Ishikawa (cell line): ENCODE results near the gene CAMK1G.

Source experiments
- CEBPB ChIP-seq: IDR thresholded peaks from 2 replicates; pipeline ENCODE4 v1.6.1; 2012
- CREB1 ChIP-seq: IDR thresholded peaks from 2 replicates; pipeline ENCODE4 v1.6.1; 2012; ENCODE audit warnings: low read depth
- EGR1 ChIP-seq: IDR thresholded peaks from 2 replicates; pipeline ENCODE4 v1.6.1; 2012
- EP300 ChIP-seq: IDR thresholded peaks from 2 replicates; pipeline ENCODE4 v1.6.1; 2012; ENCODE audit warnings: borderline replicate concordance
- FOXM1 ChIP-seq: IDR thresholded peaks from 2 replicates; pipeline ENCODE4 v1.6.1; 2012; ENCODE audit warnings: low read depth, borderline replicate concordance
- RAD21 ChIP-seq: IDR thresholded peaks from 2 replicates; pipeline ENCODE4 v1.6.1; 2012; ENCODE audit warnings: low read depth
- YY1 ChIP-seq: IDR thresholded peaks from 2 replicates; pipeline ENCODE4 v1.6.1; 2012; ENCODE audit warnings: low read depth
- ZBTB7A ChIP-seq: IDR thresholded peaks from 2 replicates; pipeline ENCODE4 v1.6.1; 2012; ENCODE audit warnings: low read depth
- TF ChIP-seq, protein P1 (sequence below): IDR thresholded peaks from 2 replicates; pipeline ENCODE4 v1.6.1; 2012
- TF ChIP-seq, protein P2 (sequence below): IDR thresholded peaks from 2 replicates; pipeline ENCODE4 v1.6.1; 2012

The CAMK1G gene

DNA sequence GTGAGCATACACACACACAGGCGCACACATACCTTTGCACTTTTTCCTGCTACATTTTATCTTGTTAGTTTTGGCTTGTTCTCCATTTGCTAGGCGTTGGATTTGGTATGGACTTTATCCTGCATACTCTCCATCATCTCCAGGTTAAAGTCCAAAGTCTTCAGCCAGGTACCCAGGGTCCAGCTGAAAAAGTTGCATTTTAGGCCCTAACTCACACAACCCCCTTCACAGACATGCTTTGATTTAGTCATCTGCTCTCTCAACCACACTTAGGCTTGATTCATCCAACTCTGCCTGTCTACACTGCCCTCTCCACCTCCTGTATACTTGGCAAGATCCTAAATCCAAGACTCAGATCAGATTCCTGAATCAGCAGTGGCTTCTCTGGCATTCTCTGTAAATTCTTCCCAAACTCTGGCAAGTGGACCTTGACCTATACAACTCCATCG, 79.4 kb downstream of the CAMK1G start:
- TF ChIP-seq RAD21 (no peak), CEBPB (no peak), ZBTB7A (no peak), CREB1 (no peak), YY1 (no peak), EP300 (no peak), EGR1 (no peak), FOXM1 (no peak)
- TF ChIP-seq, protein P1, sequence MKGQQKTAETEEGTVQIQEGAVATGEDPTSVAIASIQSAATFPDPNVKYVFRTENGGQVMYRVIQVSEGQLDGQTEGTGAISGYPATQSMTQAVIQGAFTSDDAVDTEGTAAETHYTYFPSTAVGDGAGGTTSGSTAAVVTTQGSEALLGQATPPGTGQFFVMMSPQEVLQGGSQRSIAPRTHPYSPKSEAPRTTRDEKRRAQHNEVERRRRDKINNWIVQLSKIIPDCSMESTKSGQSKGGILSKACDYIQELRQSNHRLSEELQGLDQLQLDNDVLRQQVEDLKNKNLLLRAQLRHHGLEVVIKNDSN, result no peak
- TF ChIP-seq, protein P2, sequence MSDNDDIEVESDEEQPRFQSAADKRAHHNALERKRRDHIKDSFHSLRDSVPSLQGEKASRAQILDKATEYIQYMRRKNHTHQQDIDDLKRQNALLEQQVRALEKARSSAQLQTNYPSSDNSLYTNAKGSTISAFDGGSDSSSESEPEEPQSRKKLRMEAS, result no peak
